Inferior parietal cortex (tissue), 1 donor: ENCODE data around the gene NCOA6.
"Not testable (repeated sequence)": the region's sequence is repeated elsewhere in the genome, so short reads cannot be mapped to it uniquely, and the experiment has no call there.

Experiments used
- DNase-seq: peaks from one replicate; pipeline ENCODE4 v3.0.0-alpha.2; 2016; ENCODE audit errors: extremely low spot score

Gene NCOA6

DNA sequence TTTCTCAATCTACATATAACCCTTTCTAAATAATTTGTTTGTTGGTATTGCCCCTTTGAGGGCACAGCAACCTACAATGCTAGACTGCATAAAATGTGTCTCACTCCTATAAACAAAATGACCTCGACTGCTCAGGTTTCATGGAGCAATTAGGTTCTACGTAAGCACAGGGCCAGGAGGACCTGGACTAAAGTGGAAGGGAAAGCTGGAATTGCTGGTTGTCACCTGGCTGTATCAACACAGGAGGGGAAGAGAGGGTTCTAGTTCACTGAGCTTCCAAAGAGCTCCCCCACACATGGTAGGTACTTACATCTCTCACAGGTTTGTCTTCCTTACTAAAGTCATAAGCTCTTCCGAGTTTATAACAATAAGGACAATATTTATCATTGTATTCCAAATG is 51.0 kb downstream of the NCOA6 start:
- no peak for DNase-seq

- DNase-seq = no peak
Measured at GRCh38 chr20:34773726-34774125, 51.7 kb downstream of the NCOA6 start.

GRCh38 chr20:34772437-34772836 is 53.0 kb downstream of the NCOA6 start:
- DNase-seq = no peak

- DNase-seq = no peak
Measured at GRCh38 chr20:34771680-34772081, 53.8 kb downstream of the NCOA6 start.

GRCh38 chr20:34768096-34768495 is 57.4 kb downstream of the NCOA6 start:
- DNase-seq = no peak

- DNase-seq = no peak
Measured at GRCh38 chr20:34762031-34762555, 63.4 kb downstream of the NCOA6 start.

DNA sequence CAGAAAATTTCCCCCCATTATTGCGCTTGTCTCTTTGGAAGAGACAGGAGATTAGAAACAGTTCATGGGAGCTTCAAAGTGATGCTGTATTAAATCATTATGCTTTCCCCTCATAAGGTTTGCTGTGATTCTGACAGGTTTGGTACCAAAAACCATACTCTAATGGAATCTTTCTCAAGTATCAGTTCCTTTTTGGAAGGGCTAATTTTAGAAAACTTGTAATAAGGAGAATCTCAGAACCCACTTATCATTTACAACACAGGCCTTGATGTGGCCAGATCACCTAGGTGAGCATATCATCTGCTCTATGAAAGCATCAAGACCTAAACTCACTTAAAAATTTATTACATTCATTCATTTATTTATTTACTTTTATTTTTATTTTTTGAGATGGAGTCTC is 70.1 kb downstream of the NCOA6 start:
- DNase-seq = no peak

DNA sequence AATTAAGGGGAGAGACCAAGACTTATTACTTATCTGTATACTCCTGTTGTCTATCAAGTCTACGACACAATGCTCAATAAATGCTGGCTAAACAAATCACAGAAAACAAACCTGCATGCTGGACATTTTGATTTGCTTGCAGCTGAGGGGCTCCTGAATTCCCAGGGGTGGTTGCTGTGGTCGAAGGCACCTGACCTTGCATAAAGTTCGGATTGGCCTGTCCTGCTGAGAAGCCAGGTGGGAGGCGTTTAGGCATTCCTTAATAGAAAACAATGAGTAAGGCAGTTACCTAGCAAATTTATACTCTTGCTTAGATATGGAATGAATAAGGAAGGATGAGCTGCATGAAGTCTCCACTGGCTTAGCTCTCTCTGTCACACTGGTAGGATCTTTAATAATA is 70.8 kb downstream of the NCOA6 start:
- no peak for DNase-seq

GRCh38 chr20:34753706-34754461 is 71.6 kb downstream of the NCOA6 start:
- DNase-seq = no peak

DNA sequence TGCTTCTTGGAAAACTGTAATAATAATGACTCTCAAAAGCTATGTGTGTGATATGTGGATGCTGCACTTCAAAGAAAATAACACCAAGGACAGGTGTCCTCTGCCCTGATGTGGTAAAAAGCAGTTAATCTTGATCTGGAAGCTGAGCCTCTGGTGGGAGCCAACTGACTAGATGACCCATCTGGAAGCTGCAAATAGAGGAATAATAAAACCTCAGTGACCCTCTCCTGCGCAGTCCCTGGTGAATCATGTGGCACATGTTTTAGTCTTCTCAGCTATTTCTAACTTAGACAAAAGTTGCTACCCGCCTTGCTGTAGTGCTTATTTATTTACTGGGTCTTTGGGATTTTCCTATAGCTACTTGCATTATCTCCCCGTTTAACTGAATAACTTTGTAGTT is 74.0 kb downstream of the NCOA6 start:
- no peak for DNase-seq

- DNase-seq = no peak
Measured at GRCh38 chr20:34750484-34750883, 75.0 kb downstream of the NCOA6 start.

- DNase-seq = no peak
Measured at GRCh38 chr20:34748709-34749108, 76.7 kb downstream of the NCOA6 start.

DNA sequence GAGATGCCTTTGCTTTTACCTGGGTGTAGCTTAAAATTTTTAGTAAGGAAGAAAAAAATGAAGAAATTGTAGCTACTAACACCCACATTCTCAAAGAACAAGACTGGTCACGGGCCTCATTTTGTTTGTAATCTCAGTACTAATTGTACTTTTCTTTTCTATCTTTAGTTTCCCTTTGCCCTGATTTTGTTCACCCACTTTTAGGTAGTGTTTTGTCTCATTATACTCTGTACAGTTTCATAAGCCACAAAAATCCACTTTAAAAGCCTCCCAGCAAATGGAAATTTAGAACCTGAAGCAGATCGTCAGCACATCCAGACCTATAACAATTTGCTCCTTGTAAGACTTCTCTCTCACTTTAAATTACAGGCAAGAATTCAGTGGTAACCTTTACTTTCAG is 78.0 kb downstream of the NCOA6 start:
- DNase-seq = no peak

GRCh38 chr20:34746674-34747073 is 78.8 kb downstream of the NCOA6 start:
- no peak for DNase-seq

GRCh38 chr20:34744847-34745246 is 80.6 kb downstream of the NCOA6 start:
- DNase-seq = no peak

DNA sequence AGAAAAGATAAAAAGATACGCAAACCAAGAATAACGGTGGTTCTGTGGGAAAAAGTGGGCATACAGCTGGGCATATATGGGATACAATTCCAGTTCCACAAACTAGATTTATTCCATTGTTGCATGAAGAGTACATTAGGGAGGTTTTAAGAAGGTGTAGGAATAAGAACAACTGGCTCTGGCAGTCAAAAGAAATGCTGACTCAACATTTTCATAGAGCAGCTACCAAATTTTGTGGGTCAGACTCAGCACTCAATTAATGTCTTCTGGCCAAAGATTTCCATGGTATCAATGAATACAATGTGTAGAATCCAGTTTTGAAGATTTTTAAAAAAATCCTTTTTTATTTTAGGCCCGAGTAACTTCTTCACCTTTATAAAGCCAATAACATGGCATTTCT is 81.1 kb downstream of the NCOA6 start:
- no peak for DNase-seq

GRCh38 chr20:34743039-34743438 is 82.4 kb downstream of the NCOA6 start:
- DNase-seq = no peak

- DNase-seq = no peak
Measured at GRCh38 chr20:34736106-34736735, 89.2 kb downstream of the NCOA6 start.

DNA sequence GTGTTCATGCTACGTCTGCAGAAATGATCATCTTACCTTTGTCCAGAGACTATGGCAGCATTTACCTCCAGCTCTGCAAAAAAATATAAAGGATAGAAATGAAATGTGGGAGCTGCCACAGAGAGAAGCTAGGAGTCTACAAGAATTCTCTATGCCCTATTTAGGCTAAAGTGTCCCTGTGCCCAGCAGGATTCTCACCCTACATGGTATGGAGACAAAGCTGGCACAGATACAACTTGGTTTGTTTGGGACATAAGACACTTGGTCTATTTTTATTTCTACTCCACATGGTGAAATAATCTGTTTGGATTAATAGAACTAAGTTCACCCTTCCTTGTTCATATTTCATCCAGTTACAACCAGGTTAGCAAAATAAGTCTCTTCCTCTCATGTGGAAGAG is 92.9 kb downstream of the NCOA6 start:
- no peak for DNase-seq

DNA sequence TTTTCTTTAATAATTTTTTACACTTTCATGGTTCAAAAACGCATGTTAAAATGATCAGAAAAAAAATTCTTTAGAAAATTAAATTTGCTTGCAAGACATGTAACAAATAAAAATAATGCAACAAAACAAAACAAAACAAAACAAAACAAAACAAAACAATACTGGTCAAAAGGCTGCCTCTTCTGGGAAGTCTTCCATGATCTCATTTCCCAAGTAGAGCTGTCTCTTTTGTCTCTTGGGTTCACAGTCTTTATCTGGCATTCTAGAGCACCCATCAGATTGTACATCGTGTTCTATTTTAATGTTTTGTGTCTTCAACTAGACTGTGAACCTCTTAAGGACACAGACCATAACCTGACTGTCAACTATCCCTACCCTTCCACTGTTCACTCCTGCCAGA is 96.0 kb downstream of the NCOA6 start:
- DNase-seq = no peak

DNA sequence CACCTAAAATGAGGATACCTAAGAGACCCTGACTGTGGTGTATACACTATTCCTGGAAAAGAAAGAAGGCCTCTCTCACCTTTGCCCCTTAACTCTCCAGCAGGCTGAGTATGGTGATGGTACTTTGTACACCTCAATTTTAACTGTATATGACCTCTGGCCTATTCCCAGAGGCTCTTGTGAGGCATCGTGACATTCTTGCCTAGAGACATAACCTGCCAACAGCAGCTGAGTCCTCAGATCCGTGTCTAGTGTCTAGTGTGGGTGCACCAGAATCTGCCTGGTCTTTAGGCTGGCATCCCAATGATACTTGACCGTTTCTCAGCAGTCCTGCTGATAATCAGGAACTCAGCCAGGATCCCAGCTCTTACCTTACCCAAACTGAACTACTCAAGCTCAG is 101.3 kb downstream of the NCOA6 start:
- no peak for DNase-seq

GRCh38 chr20:34722560-34722959 is 102.9 kb downstream of the NCOA6 start:
- DNase-seq = not testable (repeated sequence)

DNA sequence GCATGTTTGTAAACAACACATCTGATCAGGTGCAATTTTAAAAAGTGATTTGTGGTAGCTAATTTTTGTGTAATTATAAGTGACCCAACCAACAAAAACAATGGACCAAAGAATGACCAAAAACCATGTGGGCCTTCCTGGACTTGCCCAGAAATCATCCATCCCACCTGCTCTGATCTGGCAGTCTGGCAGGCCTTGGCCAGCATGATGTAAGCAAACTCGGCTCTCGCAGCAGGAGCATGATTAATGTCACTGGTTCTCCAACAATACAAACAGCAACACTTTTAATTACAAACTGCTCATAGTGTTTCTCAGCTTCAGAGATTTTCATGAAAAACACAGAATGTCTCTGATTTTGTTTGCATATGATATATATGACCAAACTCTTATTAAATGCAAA is 105.2 kb downstream of the NCOA6 start:
- DNase-seq = no peak
